ENCODE measurements around the gene LCP2. TPM values are rescaled to one million over a fixed set of nuclear protein-coding genes. Genes with fewer than 3 reads are reported as not detected.

LCP2 gene
- polyA plus RNA-seq, 4 donors, result 2.8 to 7.4 (median 3.4) TPM

- no peak for DNase-seq (ENCODE audit: low read depth in 4 of 4, low spot score in 3 of 4)
These were observed 73.7 kb downstream of the LCP2 start for GRCh38 chr5:170223906-170224305.

- no peak for DNase-seq (ENCODE audit: low read depth in 4 of 4, low spot score in 3 of 4)
These were observed 74.2 kb downstream of the LCP2 start for GRCh38 chr5:170223360-170223759.

GRCh38 chr5:170221327-170221741 lies 76.2 kb downstream of the LCP2 start:
- no peak for DNase-seq (ENCODE audit: low read depth in 4 of 4, low spot score in 3 of 4)

GRCh38 chr5:170220191-170220590 lies 77.4 kb downstream of the LCP2 start:
- no peak for DNase-seq (ENCODE audit: low read depth in 4 of 4, low spot score in 3 of 4)

- no peak for DNase-seq (ENCODE audit: low read depth in 4 of 4, low spot score in 3 of 4)
These were observed 78.0 kb downstream of the LCP2 start for GRCh38 chr5:170219615-170220014.

- DNase-seq (ENCODE audit: low read depth in 4 of 4, low spot score in 3 of 4), result no peak
These were observed 78.9 kb downstream of the LCP2 start for GRCh38 chr5:170218726-170219125.

GRCh38 chr5:170217831-170218230 lies 79.7 kb downstream of the LCP2 start:
- no peak for DNase-seq (ENCODE audit: low read depth in 4 of 4, low spot score in 3 of 4)

GRCh38 chr5:170216257-170216864 lies 81.2 kb downstream of the LCP2 start:
- peak in 1 of 4 donors; percentile 48 for DNase-seq (ENCODE audit: low read depth in 4 of 4, low spot score in 3 of 4)

- DNase-seq (ENCODE audit: low read depth in 4 of 4, low spot score in 3 of 4), result no peak
These were observed 85.8 kb downstream of the LCP2 start for GRCh38 chr5:170211575-170212334.

- no peak for DNase-seq (ENCODE audit: low read depth in 4 of 4, low spot score in 3 of 4)
These were observed 90.6 kb downstream of the LCP2 start for GRCh38 chr5:170206958-170207357.

GRCh38 chr5:170206216-170206615 lies 91.4 kb downstream of the LCP2 start:
- DNase-seq (ENCODE audit: low read depth in 4 of 4, low spot score in 3 of 4), result no peak

GRCh38 chr5:170204202-170204601 lies 93.4 kb downstream of the LCP2 start:
- no peak for DNase-seq (ENCODE audit: low read depth in 4 of 4, low spot score in 3 of 4)

GRCh38 chr5:170202117-170202516 lies 95.5 kb downstream of the LCP2 start:
- no peak for DNase-seq (ENCODE audit: low read depth in 4 of 4, low spot score in 3 of 4)

GRCh38 chr5:170201311-170201710 lies 96.3 kb downstream of the LCP2 start:
- no peak for DNase-seq (ENCODE audit: low read depth in 4 of 4, low spot score in 3 of 4)

GRCh38 chr5:170200876-170201275 lies 96.7 kb downstream of the LCP2 start:
- no peak for DNase-seq (ENCODE audit: low read depth in 4 of 4, low spot score in 3 of 4)

Other genes with a start within 250 kb of the LCP2 start
- gene FOXI1, start 191.9 kb downstream of the LCP2 start, polyA plus RNA-seq (ENCODE audit: insufficient read length in 4 of 4), result 1 to 10 TPM in 3 of 4 donors, under 1 TPM in 1; 0.11 to 8.9 (median 5.8) TPM
- under 1 TPM in 2 of 4 donors, not detected in 2; 0.30 to 0.59 TPM for gene C5orf58, start 64.8 kb downstream of the LCP2 start, polyA plus RNA-seq (ENCODE audit: insufficient read length in 4 of 4)
- gene KCNMB1, start 91.6 kb upstream of the LCP2 start, polyA plus RNA-seq (ENCODE audit: insufficient read length in 4 of 4), result 1 to 10 TPM in 3 of 4 donors, under 1 TPM in 1; 0.48 to 1.2 (median 1.1) TPM
- 10 to 100 TPM in 2 of 4 donors, 1 to 10 TPM in 2; 9.7 to 13.7 (median 10.5) TPM for gene KCNIP1, start 206.2 kb upstream of the LCP2 start, polyA plus RNA-seq (ENCODE audit: insufficient read length in 4 of 4)

All from left renal pelvis (tissue), 4 donors.